Measurements from ENCODE around the gene BRINP3. TPM values are rescaled to one million over a fixed set of nuclear protein-coding genes. Genes with fewer than 3 reads are reported as not detected.

Gene BRINP3
- total and polyA plus RNA-seq, 2 experiments from 2014 or later, result not detected

- no peak overlapping the region for H3K27ac Mint-ChIP-seq
- H2AFZ ChIP-seq, result no peak overlapping the region
- H3K9me2 ChIP-seq (ENCODE audit: insufficient read depth), result no peaks in the 10 kb centered on the region
- DNase-seq (ENCODE audit: low spot score), result no peak
- no peaks in the 10 kb centered on the region for H4K20me1 ChIP-seq (replicated peaks; ENCODE audit: insufficient read depth)
- no peak overlapping the region for H3K4me3 ChIP-seq
- H3K4me1 Mint-ChIP-seq, result no peaks in the 10 kb centered on the region
- no peaks in the 10 kb centered on the region for H3K27me3 Mint-ChIP-seq (ENCODE audit: insufficient read depth, low read depth, poor library complexity)
- no peaks in the 10 kb centered on the region for H3F3A ChIP-seq (replicated peaks; ENCODE audit: low read depth)
- no peak overlapping the region for H3K4me2 ChIP-seq
- ATAC-seq, result no peak
- no peaks in the 10 kb centered on the region for H3K36me3 Mint-ChIP-seq (ENCODE audit: low read depth)
- no peaks in the 10 kb centered on the region for H3K27me3 ChIP-seq (ENCODE audit: insufficient read depth)
- TF ChIP-seq EZH2 (IDR thresholded peaks at IDR 0.05; ENCODE audit: low read depth, unreplicated experiment), result no peak
- no peak for TF ChIP-seq CTCF (conservative IDR thresholded peaks at IDR 0.05; ENCODE audit: low read depth in 2 of 2)
- no peak for TF ChIP-seq ZNF114 (CRISPR knock-in tag; IDR thresholded peaks at IDR 0.05)
- TF ChIP-seq CREB1 (CRISPR knock-in tag; IDR thresholded peaks at IDR 0.05; ENCODE audit: low read depth), result no peak
- TF ChIP-seq ZNF462 (CRISPR knock-in tag; IDR thresholded peaks at IDR 0.05), result no peak
- TF ChIP-seq NANOG (IDR thresholded peaks at IDR 0.05; ENCODE audit: borderline replicate concordance), result no peak
- TF ChIP-seq, protein P1, sequence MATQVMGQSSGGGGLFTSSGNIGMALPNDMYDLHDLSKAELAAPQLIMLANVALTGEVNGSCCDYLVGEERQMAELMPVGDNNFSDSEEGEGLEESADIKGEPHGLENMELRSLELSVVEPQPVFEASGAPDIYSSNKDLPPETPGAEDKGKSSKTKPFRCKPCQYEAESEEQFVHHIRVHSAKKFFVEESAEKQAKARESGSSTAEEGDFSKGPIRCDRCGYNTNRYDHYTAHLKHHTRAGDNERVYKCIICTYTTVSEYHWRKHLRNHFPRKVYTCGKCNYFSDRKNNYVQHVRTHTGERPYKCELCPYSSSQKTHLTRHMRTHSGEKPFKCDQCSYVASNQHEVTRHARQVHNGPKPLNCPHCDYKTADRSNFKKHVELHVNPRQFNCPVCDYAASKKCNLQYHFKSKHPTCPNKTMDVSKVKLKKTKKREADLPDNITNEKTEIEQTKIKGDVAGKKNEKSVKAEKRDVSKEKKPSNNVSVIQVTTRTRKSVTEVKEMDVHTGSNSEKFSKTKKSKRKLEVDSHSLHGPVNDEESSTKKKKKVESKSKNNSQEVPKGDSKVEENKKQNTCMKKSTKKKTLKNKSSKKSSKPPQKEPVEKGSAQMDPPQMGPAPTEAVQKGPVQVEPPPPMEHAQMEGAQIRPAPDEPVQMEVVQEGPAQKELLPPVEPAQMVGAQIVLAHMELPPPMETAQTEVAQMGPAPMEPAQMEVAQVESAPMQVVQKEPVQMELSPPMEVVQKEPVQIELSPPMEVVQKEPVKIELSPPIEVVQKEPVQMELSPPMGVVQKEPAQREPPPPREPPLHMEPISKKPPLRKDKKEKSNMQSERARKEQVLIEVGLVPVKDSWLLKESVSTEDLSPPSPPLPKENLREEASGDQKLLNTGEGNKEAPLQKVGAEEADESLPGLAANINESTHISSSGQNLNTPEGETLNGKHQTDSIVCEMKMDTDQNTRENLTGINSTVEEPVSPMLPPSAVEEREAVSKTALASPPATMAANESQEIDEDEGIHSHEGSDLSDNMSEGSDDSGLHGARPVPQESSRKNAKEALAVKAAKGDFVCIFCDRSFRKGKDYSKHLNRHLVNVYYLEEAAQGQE (IDR thresholded peaks at IDR 0.05; ENCODE audit: unreplicated experiment), result no peak
- TF ChIP-seq, protein P2, sequence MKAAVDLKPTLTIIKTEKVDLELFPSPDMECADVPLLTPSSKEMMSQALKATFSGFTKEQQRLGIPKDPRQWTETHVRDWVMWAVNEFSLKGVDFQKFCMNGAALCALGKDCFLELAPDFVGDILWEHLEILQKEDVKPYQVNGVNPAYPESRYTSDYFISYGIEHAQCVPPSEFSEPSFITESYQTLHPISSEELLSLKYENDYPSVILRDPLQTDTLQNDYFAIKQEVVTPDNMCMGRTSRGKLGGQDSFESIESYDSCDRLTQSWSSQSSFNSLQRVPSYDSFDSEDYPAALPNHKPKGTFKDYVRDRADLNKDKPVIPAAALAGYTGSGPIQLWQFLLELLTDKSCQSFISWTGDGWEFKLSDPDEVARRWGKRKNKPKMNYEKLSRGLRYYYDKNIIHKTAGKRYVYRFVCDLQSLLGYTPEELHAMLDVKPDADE (IDR thresholded peaks at IDR 0.05), result no peak
- no peak for TF ChIP-seq ZNF331 (CRISPR knock-in tag; IDR thresholded peaks at IDR 0.05; ENCODE audit: low read depth)
- TF ChIP-seq POLR2AphosphoS5 (IDR thresholded peaks at IDR 0.05; ENCODE audit: low read depth), result no peak
- TF ChIP-seq EZH2phosphoT487 (IDR thresholded peaks at IDR 0.05; ENCODE audit: unreplicated experiment), result no peak
- no peak for TF ChIP-seq STAT1 (IDR thresholded peaks at IDR 0.05; ENCODE audit: unreplicated experiment)
- no peak for TF ChIP-seq JUNB (IDR thresholded peaks at IDR 0.05; ENCODE audit: unreplicated experiment)
- no peaks in the 10 kb centered on the region for H3K4me1 ChIP-seq (ENCODE audit: insufficient read depth)
- no peaks in the 10 kb centered on the region for H3K9me3 Mint-ChIP-seq
- H3K79me2 ChIP-seq (replicated peaks; ENCODE audit: insufficient read depth), result no peaks in the 10 kb centered on the region
- no peak overlapping the region for H3K27ac ChIP-seq (ENCODE audit: low read depth)
- H3K36me3 ChIP-seq (ENCODE audit: insufficient read depth), result no peaks in the 10 kb centered on the region
- no peak overlapping the region for H3K4me3 Mint-ChIP-seq
These were observed 150.4 kb downstream of the BRINP3 start for GRCh38 chr1:190327271-190327670.
